ENCODE data around the gene PPP1R7. TPM values are rescaled to one million over a fixed set of nuclear protein-coding genes. Genes with fewer than 3 reads are reported as not detected.

The PPP1R7 gene
- total and polyA plus RNA-seq, 2 of the 4 experiments (the other 2 are of a cell fraction) = 60.8 to 70.0 TPM

GRCh38 chr2:241191081-241191480 is 40.8 kb downstream of the PPP1R7 start:
- Histone ChIP-seq H3K4me1 (ENCODE audit: control insufficient read depth, insufficient read depth, low read length) (no peaks in the 10 kb centered on the region), H2AK9ac (replicated peaks; ENCODE audit: low read depth, low read length, poor library complexity) (no peak overlapping the region), H3K14ac (replicated peaks; ENCODE audit: low read depth, low read length) (no peak overlapping the region), H3K9ac (ENCODE audit: low read depth, low read length) (no peak overlapping the region), H3K18ac (ENCODE audit: low read depth, low read length) (no peak overlapping the region), H3K9me1 (ENCODE audit: insufficient read depth, low read length) (no peaks in the 10 kb centered on the region), H2BK15ac (ENCODE audit: low read depth, low read length) (no peak overlapping the region), H2BK5ac (ENCODE audit: low read depth, low read length, poor library complexity, severe bottlenecking) (no peak overlapping the region), H3K4ac (ENCODE audit: low read depth, low read length) (no peak overlapping the region), H3K27ac (ENCODE audit: insufficient read depth, low read length) (no peak overlapping the region), H3K36me3 (ENCODE audit: control insufficient read depth, insufficient read depth, low read length) (no peaks in the 10 kb centered on the region), H3K9me3 (ENCODE audit: control insufficient read depth, insufficient read depth, low read length) (no peaks in the 10 kb centered on the region), H2BK20ac (ENCODE audit: low read depth, low read length) (no peak overlapping the region), H4K20me1 (ENCODE audit: insufficient read depth, low read length) (no peaks in the 10 kb centered on the region; the same call in 1 of the 2 replicates), H4K91ac (ENCODE audit: insufficient read depth, low read depth, low read length) (no peak overlapping the region), H3K79me1 (ENCODE audit: low read depth in 1 of 2, low read length in 2 of 2) (no peaks in the 10 kb centered on the region), H3K4me3 (ENCODE audit: insufficient read depth, low read depth, low read length) (no peak overlapping the region), H3K23ac (ENCODE audit: low read depth, low read length) (no peak overlapping the region), H2AK5ac (ENCODE audit: low read depth, low read length) (no peak overlapping the region), H2BK120ac (ENCODE audit: low read depth, low read length) (no peak overlapping the region), H3K4me2 (ENCODE audit: low read depth, low read length) (no peak overlapping the region), H4K8ac (ENCODE audit: low read depth in 2 of 2, low read length in 2 of 2) (no peak overlapping the region), H4K5ac (ENCODE audit: low read depth, low read length) (no peak overlapping the region), H2AFZ (replicated peaks; ENCODE audit: low read length, poor library complexity) (no peak overlapping the region), H3K56ac (ENCODE audit: extremely low read depth, insufficient read depth, low read length) (no peak overlapping the region), H3K27me3 (ENCODE audit: control insufficient read depth, insufficient read depth, low read length) (peaks cover 17% of the 10 kb centered on the region)
- dilution Hi-C loops (cut with HindIII; ENCODE audit: low sequenced_read_pairs, unreplicated experiment) = no loop called here
- TF ChIP-seq RFX5 (IDR thresholded peaks at IDR 0.05; ENCODE audit: low read depth, low read length) (no peak), CEBPB (IDR thresholded peaks at IDR 0.05; ENCODE audit: low read depth, low read length) (no peak), NFE2L2 (IDR thresholded peaks at IDR 0.05; ENCODE audit: low read depth, low read length) (no peak)
- in situ Hi-C loops (cut with MboI; ENCODE audit: low sequenced_read_pairs) = no loop called here
- POLR2A ChIA-PET (ENCODE audit: unreplicated experiment) = no interaction called here
- no CpG with 5 or more reads among the region's 14 CpGs for WGBS, 2 experiments (ENCODE audit: extremely low coverage in 2 of 2, insufficient read length in 1 of 2)
- BruUV-seq (replicated peaks) = no TSS peak
- CTCF ChIA-PET = no interaction called here
- intact Hi-C loops (cut with micrococcal nuclease) = no loop called here
- ATAC-seq (ENCODE audit: low read depth) (no peak), DNase-seq (no peak)

Measured in IMR-90 (cell line).